ENCODE results near the gene DCLK1. TPM values are rescaled to one million over a fixed set of nuclear protein-coding genes. Genes with fewer than 3 reads are reported as not detected.

Gene DCLK1
- total and polyA plus RNA-seq, 2 donors (not counting 1 experiment from before 2014, with no cell fraction given): 0.56 to 6.3 TPM

GRCh38 chr13:35789335-35790165, 341.6 kb downstream of the DCLK1 start:
- no peak overlapping the region for H3K27ac ChIP-seq (ENCODE audit: insufficient read depth, low read length)
- H3K4me2 ChIP-seq (ENCODE audit: extremely low read depth, insufficient read depth, low read length): no peak overlapping the region
- H3K9ac ChIP-seq (ENCODE audit: insufficient read depth, low read length): no peak overlapping the region
- H3K36me3 ChIP-seq (ENCODE audit: control insufficient read depth, insufficient read depth, low read length): no peaks in the 10 kb centered on the region
- H3K9me3 ChIP-seq (ENCODE audit: control insufficient read depth, insufficient read depth, low read depth, low read length): no peaks in the 10 kb centered on the region
- no peak overlapping the region for H3K4me3 ChIP-seq (replicated peaks in 1 of 4; ENCODE audit: control extremely low read depth in 1 of 4, insufficient read depth in 1 of 4, low read depth in 3 of 4, low read length in 4 of 4)
- no peak overlapping the region for H2AFZ ChIP-seq (ENCODE audit: low read length)
- peak; percentile 43 to 62 for DNase-seq (ENCODE audit: low read depth in 2 of 2)
- H3K27me3 ChIP-seq (ENCODE audit: control insufficient read depth, insufficient read depth, low read length): no peaks in the 10 kb centered on the region
- peaks cover 4% of the 10 kb centered on the region for H3K4me1 ChIP-seq (ENCODE audit: control insufficient read depth, extremely low read depth, insufficient read depth, low read length)
- no peaks in the 10 kb centered on the region for H4K20me1 ChIP-seq (ENCODE audit: control insufficient read depth, extremely low read depth, insufficient read depth, low read length)
- TF ChIP-seq EZH2 (IDR thresholded peaks at IDR 0.05; ENCODE audit: low read length, missing control alignments) (no peak), CTCF (conservative IDR thresholded peaks at IDR 0.05 in 1 of 2, IDR thresholded peaks at IDR 0.05 in 1 of 2; ENCODE audit: low read depth in 1 of 2, low read length in 2 of 2) (peak; percentile 49 to 57)
- H3K79me2 ChIP-seq (ENCODE audit: control insufficient read depth, insufficient read depth, low read length): no peaks in the 10 kb centered on the region

GRCh38 chr13:35787937-35788336, 343.2 kb downstream of the DCLK1 start:
- peaks cover 4% of the 10 kb centered on the region for H3K4me1 ChIP-seq (ENCODE audit: control insufficient read depth, extremely low read depth, insufficient read depth, low read length)
- no peaks in the 10 kb centered on the region for H3K27me3 ChIP-seq (ENCODE audit: control insufficient read depth, insufficient read depth, low read length)

More at GRCh38 chr13:35787937-35788336, 343.2 kb downstream of the DCLK1 start:
- Histone ChIP-seq H3K4me3 (replicated peaks in 1 of 4; ENCODE audit: control extremely low read depth in 1 of 4, insufficient read depth in 1 of 4, low read depth in 3 of 4, low read length in 4 of 4) (no peak overlapping the region), H3K9me3 (ENCODE audit: control insufficient read depth, insufficient read depth, low read depth, low read length) (no peaks in the 10 kb centered on the region), H3K36me3 (ENCODE audit: control insufficient read depth, insufficient read depth, low read length) (no peaks in the 10 kb centered on the region), H3K4me2 (ENCODE audit: extremely low read depth, insufficient read depth, low read length) (no peak overlapping the region), H3K79me2 (ENCODE audit: control insufficient read depth, insufficient read depth, low read length) (no peaks in the 10 kb centered on the region), H3K27ac (ENCODE audit: insufficient read depth, low read length) (no peak overlapping the region), H3K9ac (ENCODE audit: insufficient read depth, low read length) (no peak overlapping the region), H4K20me1 (ENCODE audit: control insufficient read depth, extremely low read depth, insufficient read depth, low read length) (no peaks in the 10 kb centered on the region), H2AFZ (ENCODE audit: low read length) (no peak overlapping the region)
- DNase-seq (ENCODE audit: low read depth in 2 of 2): peak in 1 of 2 donors; percentile 34
- TF ChIP-seq CTCF (conservative IDR thresholded peaks at IDR 0.05 in 1 of 2, IDR thresholded peaks at IDR 0.05 in 1 of 2; ENCODE audit: low read depth in 1 of 2, low read length in 2 of 2): no peak
- no peak for TF ChIP-seq EZH2 (IDR thresholded peaks at IDR 0.05; ENCODE audit: low read length, missing control alignments)
